GM23248 (cell line): ENCODE data around the gene ITGAV.

ENCODE experiments used
- EZH2 ChIP-seq: fragments of 200-600 bp; sonication (generic); IDR thresholded peaks from 2 replicates; pipeline ENCODE4 v1.6.1; 2018; ENCODE audit warnings: antibody characterized with exemption, mild to moderate bottlenecking; ENCODE audit not compliant: insufficient read depth, poor library complexity, severe bottlenecking
- EZH2phosphoT487 ChIP-seq: fragments of 200-600 bp; sonication (generic); IDR thresholded peaks from 2 replicates; pipeline ENCODE4 v1.6.1; 2018; ENCODE audit warnings: antibody characterized with exemption, moderate library complexity, mild to moderate bottlenecking, low read depth; ENCODE audit not compliant: insufficient read depth

GRCh38 chr2:186664385-186665043 is 74.7 kb downstream of the ITGAV start:
- TF ChIP-seq EZH2 (no peak), EZH2phosphoT487 (no peak)
